HuH-7.5 (cell line): Measurements from ENCODE around the gene COX15.
"Not testable (repeated sequence)": the region's sequence is repeated elsewhere in the genome, so short reads cannot be mapped to it uniquely, and the experiment has no call there.

Experiments used
- DNase-seq: peaks from one replicate; pipeline ENCODE4 v3.0.0; 2011; ENCODE audit warnings: low spot score

Gene COX15

GRCh38 chr10:99740933-99741559, 9.1 kb upstream of the COX15 start:
- DNase-seq, result no peak

GRCh38 chr10:99740260-99740659, 8.3 kb upstream of the COX15 start:
- DNase-seq, result no peak

- DNase-seq, result not testable (repeated sequence)
These were observed 2.2 kb upstream of the COX15 start for GRCh38 chr10:99734111-99734510.

GRCh38 chr10:99733366-99733765, 1.4 kb upstream of the COX15 start:
- no peak for DNase-seq

GRCh38 chr10:99731306-99732032, 458 bp downstream of the COX15 start:
- DNase-seq, result no peak

- DNase-seq, result no peak
These were observed 1.9 kb downstream of the COX15 start for GRCh38 chr10:99730026-99730425.

- no peak for DNase-seq
These were observed 11.5 kb downstream of the COX15 start for GRCh38 chr10:99720387-99720786.

GRCh38 chr10:99714446-99714845, 17.5 kb downstream of the COX15 start:
- no peak for DNase-seq

GRCh38 chr10:99711129-99711719, 20.7 kb downstream of the COX15 start:
- DNase-seq, result no peak

- DNase-seq, result no peak
These were observed 22.3 kb downstream of the COX15 start for GRCh38 chr10:99709480-99710229.

- no peak for DNase-seq
These were observed 23.4 kb downstream of the COX15 start for GRCh38 chr10:99708428-99709012.

- DNase-seq, result no peak
These were observed 31.3 kb downstream of the COX15 start for GRCh38 chr10:99700649-99701048.

GRCh38 chr10:99698504-99699080, 33.3 kb downstream of the COX15 start:
- no peak for DNase-seq

- no peak for DNase-seq
These were observed 36.2 kb downstream of the COX15 start for GRCh38 chr10:99695761-99696160.

- no peak for DNase-seq
These were observed 37.9 kb downstream of the COX15 start for GRCh38 chr10:99693933-99694583.

- DNase-seq, result no peak
These were observed 42.5 kb downstream of the COX15 start for GRCh38 chr10:99689461-99689860.

- no peak for DNase-seq
These were observed 46.3 kb downstream of the COX15 start for GRCh38 chr10:99685597-99685967.

GRCh38 chr10:99682752-99683151, 49.2 kb downstream of the COX15 start:
- no peak for DNase-seq
